A549 (cell line): ENCODE data around the gene MIA.

ENCODE experiments used
- CTCF ChIP-seq: fragments of >200 bp; sonication (Bioruptor Twin); formaldehyde crosslinking; IDR thresholded peaks from 3 replicates; pipeline ENCODE4 v1.5.1; 2016
- JUNB ChIP-seq: fragments of >200 bp; sonication (Bioruptor Twin); formaldehyde crosslinking; IDR thresholded peaks from 2 replicates; pipeline ENCODE4 v1.6.1; 2016
- KDM5A ChIP-seq: fragments of 200-600 bp; sonication (generic); IDR thresholded peaks from 2 replicates; pipeline ENCODE4 v1.6.1; 2016; ENCODE audit warnings: antibody characterized with exemption, mild to moderate bottlenecking
- MYC ChIP-seq: IDR thresholded peaks from 2 replicates; pipeline ENCODE4 v1.6.1; 2012; ENCODE audit warnings: mild to moderate bottlenecking, inconsistent platforms, low read length, improper control_type of control experiment, borderline replicate concordance
- NR3C1 ChIP-seq: fragments of >200 bp; sonication (Bioruptor Twin); formaldehyde crosslinking; IDR thresholded peaks from 3 replicates; pipeline ENCODE4 v1.6.1; 2017
- PHF8 ChIP-seq: fragments of 200-600 bp; sonication (generic); IDR thresholded peaks from 2 replicates; pipeline ENCODE4 v1.6.1; 2016; ENCODE audit warnings: low read depth, mild to moderate bottlenecking, antibody characterized with exemption, moderate library complexity, borderline replicate concordance
- POLR2A ChIP-seq: IDR thresholded peaks from 2 replicates; pipeline ENCODE4 v1.6.1; 2012; ENCODE audit warnings: mild to moderate bottlenecking, low read length
- RFX5 ChIP-seq: fragments of 450-650 bp; IDR thresholded peaks from 2 replicates; pipeline ENCODE4 v1.7.1; 2014; ENCODE audit warnings: antibody characterized with exemption, mild to moderate bottlenecking, moderate library complexity
- RNF2 ChIP-seq: fragments of 200-600 bp; sonication (generic); IDR thresholded peaks from 2 replicates; pipeline ENCODE4 v1.6.1; 2016; ENCODE audit warnings: low read depth, mild to moderate bottlenecking, antibody characterized with exemption, moderate library complexity, borderline replicate concordance
- SMC3 ChIP-seq: fragments of >200 bp; sonication (Bioruptor Twin); formaldehyde crosslinking; IDR thresholded peaks from 3 replicates; pipeline ENCODE4 v1.6.1; 2018; ENCODE audit warnings: inconsistent platforms
- ZC3H11A ChIP-seq: fragments of 450-650 bp; IDR thresholded peaks from 2 replicates; pipeline ENCODE4 v1.6.1; 2014; ENCODE audit warnings: antibody characterized with exemption, mild to moderate bottlenecking
- ZNF302 ChIP-seq: fragments of 250-450 bp; sonication (Bioruptor Pico); IDR thresholded peaks from 2 replicates; pipeline ENCODE4 v1.9.0; 2021; ENCODE audit warnings: inconsistent platforms, mild to moderate bottlenecking, moderate library complexity
- TF ChIP-seq, protein P1 (sequence below): fragments of 250-450 bp; sonication (Bioruptor Pico); IDR thresholded peaks from 2 replicates; pipeline ENCODE4 v1.5.0; 2021; ENCODE audit warnings: mild to moderate bottlenecking, moderate library complexity, borderline replicate concordance
- TF ChIP-seq, protein P2 (sequence below): fragments of >200 bp; sonication (Bioruptor Twin); formaldehyde crosslinking; IDR thresholded peaks from 2 replicates; pipeline ENCODE4 v1.6.1; 2016

GRCh38 chr19:40777937-40778705 is 2.8 kb downstream of the MIA start, which contains the start of gene RAB4B:
- TF ChIP-seq ZC3H11A (no peak), POLR2A (peak; percentile 61), CTCF (no peak), RNF2 (no peak), PHF8 (peak; percentile 98), RFX5 (no peak), ZNF302 (no peak), NR3C1 (no peak), SMC3 (no peak), KDM5A (no peak), MYC (0 out of 2 replicates have a peak, but pooled peaks have one; percentile 2), JUNB (no peak)
- TF ChIP-seq, protein P1, sequence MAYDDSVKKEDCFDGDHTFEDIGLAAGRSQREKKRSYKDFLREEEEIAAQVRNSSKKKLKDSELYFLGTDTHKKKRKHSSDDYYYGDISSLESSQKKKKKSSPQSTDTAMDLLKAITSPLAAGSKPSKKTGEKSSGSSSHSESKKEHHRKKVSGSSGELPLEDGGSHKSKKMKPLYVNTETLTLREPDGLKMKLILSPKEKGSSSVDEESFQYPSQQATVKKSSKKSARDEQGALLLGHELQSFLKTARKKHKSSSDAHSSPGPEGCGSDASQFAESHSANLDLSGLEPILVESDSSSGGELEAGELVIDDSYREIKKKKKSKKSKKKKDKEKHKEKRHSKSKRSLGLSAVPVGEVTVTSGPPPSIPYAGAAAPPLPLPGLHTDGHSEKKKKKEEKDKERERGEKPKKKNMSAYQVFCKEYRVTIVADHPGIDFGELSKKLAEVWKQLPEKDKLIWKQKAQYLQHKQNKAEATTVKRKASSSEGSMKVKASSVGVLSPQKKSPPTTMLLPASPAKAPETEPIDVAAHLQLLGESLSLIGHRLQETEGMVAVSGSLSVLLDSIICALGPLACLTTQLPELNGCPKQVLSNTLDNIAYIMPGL (CRISPR knock-in tag), result no peak
- TF ChIP-seq, protein P2, sequence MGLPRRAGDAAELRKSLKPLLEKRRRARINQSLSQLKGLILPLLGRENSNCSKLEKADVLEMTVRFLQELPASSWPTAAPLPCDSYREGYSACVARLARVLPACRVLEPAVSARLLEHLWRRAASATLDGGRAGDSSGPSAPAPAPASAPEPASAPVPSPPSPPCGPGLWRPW, result no peak
